ENCODE results near the gene XYLT1. TPM values are rescaled to one million over a fixed set of nuclear protein-coding genes. Genes with fewer than 3 reads are reported as not detected.

XYLT1 gene
- total RNA-seq, 3 donors from 2014 or later = 1.9 to 3.1 (median 2.3) TPM

DNA sequence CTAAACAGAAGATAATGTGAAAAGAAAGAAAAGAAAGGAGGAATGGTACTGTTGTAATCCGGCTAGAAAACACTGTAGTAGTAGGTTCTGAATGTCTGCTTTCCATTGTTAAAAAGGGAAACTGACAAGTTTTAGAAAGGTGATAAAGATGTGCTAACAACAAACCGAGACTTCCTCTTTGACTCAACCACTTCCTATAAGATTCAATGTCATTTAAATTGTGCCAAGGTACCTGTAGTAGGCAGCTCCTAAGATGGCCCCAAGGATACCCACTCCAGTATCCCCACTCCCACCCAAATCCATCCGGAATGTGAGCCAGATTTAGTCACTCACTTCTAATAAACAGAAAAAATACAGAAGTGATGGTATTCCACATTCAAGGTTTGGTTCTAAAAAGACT lies 31.2 kb downstream of the XYLT1 start:
- H3K36me3 Mint-ChIP-seq (ENCODE audit: insufficient read depth) = peaks cover 8% of the 10 kb centered on the region

DNA sequence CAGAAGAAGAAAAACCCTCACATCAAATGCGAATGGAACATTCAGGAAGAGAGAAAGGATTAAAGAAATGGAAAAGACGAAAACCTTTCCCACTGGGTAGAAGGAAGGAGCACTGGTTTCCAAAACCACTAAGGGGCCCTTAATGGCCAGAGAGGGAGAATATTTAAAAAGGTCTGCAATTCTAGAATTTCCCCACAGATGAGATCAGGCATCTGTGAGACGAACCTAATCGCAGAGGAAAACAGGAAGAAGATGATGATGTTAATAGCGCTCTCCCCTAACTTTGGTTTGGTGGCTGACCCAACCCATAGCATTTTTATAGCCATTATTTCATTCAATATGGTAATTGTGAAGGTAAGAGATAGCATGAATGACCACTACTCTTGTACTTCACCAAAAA lies 32.8 kb downstream of the XYLT1 start:
- Mint-ChIP-seq H3K36me3 (ENCODE audit: insufficient read depth) (peaks cover 8% of the 10 kb centered on the region), H3K27me3 (ENCODE audit: low read depth) (no peaks in the 10 kb centered on the region), H3K9me3 (no peaks in the 10 kb centered on the region), H3K4me1 (ENCODE audit: low read depth) (peaks cover 40% of the 10 kb centered on the region), H3K4me3 (no peak overlapping the region)
- DNase-seq = no peak
- no peak for ATAC-seq

More for the DNA sequence above, 31.2 kb downstream of the XYLT1 start:
- no peaks in the 10 kb centered on the region for H3K27me3 Mint-ChIP-seq (ENCODE audit: low read depth)
- H3K9me3 Mint-ChIP-seq = no peaks in the 10 kb centered on the region
- H3K4me1 Mint-ChIP-seq (ENCODE audit: low read depth) = peaks cover 38% of the 10 kb centered on the region
- no peak overlapping the region for H3K4me3 Mint-ChIP-seq
- ATAC-seq = peak; percentile 51 to 70
- no peak for DNase-seq

DNA sequence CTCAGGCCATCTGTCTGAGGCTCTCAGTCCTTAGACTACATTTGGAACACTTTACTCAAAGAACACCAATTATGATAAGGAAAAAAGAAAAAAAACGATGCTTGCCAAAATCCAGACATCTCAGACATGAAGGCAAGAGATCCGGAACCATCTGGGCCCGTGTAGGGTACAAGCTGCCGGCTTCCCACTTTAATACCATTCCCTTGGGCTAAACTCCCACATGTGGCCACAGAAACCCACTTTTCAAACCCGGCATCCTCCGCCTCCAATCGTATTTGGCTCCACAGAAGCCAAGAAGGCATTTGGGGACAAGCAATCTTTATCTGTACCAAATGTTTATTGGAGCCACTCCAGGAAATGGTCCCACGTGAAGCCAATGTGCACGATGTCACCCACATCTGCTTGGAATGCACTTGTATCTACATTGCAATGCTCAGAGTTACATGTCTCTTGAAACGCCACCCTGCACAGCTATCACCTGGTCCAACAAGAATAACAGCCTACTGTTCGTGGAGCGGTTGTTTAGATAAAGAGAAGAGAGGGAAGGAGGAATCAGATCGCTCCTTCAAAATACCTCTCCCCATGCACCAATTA lies 33.5 kb downstream of the XYLT1 start:
- Mint-ChIP-seq H3K9me3 (no peaks in the 10 kb centered on the region), H3K27me3 (ENCODE audit: low read depth) (no peaks in the 10 kb centered on the region), H3K36me3 (ENCODE audit: insufficient read depth) (peaks cover 8% of the 10 kb centered on the region), H3K4me3 (no peak overlapping the region), H3K4me1 (ENCODE audit: low read depth) (peaks cover 42% of the 10 kb centered on the region)
- DNase-seq (no peak), ATAC-seq (no peak)

DNA sequence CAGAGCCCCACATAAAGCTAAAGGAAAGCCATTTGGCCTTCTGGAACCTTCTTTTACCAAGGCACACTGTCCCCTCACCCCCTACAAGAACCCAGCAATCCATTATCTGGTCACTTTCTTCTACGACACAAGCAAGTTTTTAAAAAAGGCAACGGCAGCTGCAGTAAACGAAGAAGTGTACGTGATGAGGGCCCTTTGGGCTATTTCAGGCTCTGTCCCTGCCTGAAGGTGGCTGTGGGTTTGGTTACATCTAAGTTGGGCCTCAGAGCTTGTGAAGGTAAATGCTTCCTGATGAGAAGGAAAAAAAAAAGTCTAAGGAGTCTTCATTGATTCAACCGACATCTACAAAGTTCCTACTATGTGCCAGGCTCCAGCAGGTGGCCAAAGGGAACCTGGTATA lies 35.4 kb downstream of the XYLT1 start:
- ATAC-seq (no peak), DNase-seq (no peak)
- Mint-ChIP-seq H3K4me1 (ENCODE audit: low read depth) (peaks cover 37% of the 10 kb centered on the region), H3K4me3 (no peak overlapping the region), H3K36me3 (ENCODE audit: insufficient read depth) (peaks cover 9% of the 10 kb centered on the region), H3K9me3 (no peaks in the 10 kb centered on the region), H3K27me3 (ENCODE audit: low read depth) (no peaks in the 10 kb centered on the region)

DNA sequence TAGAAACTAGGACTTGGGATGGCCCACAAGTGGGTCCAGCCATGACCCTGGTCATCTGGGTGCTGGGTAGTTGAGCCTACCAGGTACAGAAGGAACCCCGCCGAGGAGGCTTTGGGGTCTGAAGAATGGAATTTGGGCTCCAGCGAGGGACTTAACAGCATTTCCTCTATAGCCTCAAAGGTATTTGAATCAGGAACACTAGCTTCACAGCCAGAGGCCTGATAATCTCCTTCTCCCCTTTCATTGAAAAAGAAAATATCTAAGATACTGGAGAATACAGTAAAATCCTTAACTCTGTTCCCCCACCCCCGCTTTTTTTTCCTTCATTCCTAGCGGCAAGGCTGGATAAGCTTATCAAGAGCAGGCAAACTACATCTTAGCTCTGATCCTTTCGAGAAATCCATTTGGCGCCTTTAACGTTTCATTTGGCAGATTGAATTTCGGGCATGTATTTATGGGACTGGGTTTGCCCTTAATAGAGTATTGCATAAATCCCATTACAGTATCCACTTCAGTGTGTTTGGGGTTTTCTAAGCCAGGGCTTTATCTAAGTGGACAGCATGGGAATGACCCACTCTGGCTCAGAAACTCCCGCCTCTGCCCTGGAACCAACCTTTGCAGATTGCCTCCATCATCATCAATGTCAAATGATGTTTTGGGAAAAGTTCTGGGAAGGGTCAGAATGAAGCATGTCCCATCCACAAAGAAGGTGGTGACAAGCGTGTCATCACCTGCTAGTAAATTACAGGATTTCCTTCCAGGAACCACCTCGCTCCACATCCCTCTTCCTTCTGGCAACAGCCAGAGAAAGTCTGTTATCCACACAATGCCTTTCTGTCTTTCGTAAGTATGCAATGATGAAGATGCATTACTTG lies 36.9 kb downstream of the XYLT1 start:
- peaks cover 22% of the 10 kb centered on the region for H3K4me1 Mint-ChIP-seq (ENCODE audit: low read depth)
- ATAC-seq (no peak), DNase-seq (no peak)
- peaks cover 12% of the 10 kb centered on the region for H3K36me3 Mint-ChIP-seq (ENCODE audit: insufficient read depth)
- no peak overlapping the region for H3K4me3 Mint-ChIP-seq
- H3K27me3 Mint-ChIP-seq (ENCODE audit: low read depth) = no peaks in the 10 kb centered on the region
- no peaks in the 10 kb centered on the region for H3K9me3 Mint-ChIP-seq

DNA sequence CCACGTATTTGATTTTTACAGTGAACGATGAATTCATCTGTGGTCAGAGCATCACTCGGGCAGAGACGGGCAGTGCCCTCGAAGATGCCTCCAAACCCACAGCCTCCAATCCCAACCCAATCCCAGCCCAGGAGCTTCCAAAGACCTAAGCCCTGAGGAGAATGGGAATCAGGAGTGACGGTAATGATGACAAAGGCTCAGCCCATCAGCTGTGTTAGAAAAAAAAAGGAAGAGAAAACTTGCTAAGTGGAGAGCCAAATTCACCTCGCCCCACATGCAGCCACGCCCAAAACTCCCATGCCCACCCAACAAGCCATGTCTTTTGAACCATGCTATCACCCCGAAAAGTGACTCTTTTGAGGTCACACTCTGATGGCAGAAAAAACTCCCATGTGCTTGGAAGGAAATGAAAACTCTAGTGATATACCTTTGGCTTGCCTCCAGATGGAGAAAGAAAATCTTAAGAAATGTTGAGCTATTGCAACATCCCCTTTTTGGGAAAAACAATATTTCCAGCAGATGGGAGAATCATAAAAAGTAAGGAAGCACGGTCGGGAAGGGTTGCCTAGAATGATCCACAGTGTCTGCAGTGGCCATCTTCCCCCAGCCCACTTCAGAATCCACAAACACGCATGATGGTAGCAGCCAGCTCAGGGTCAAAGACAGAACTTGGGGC lies 37.7 kb downstream of the XYLT1 start:
- DNase-seq (no peak), ATAC-seq (no peak)
- Mint-ChIP-seq H3K4me1 (ENCODE audit: low read depth) (peaks cover 14% of the 10 kb centered on the region), H3K4me3 (no peak overlapping the region), H3K27me3 (ENCODE audit: low read depth) (no peaks in the 10 kb centered on the region), H3K9me3 (no peaks in the 10 kb centered on the region), H3K36me3 (ENCODE audit: insufficient read depth) (peaks cover 12% of the 10 kb centered on the region)

DNA sequence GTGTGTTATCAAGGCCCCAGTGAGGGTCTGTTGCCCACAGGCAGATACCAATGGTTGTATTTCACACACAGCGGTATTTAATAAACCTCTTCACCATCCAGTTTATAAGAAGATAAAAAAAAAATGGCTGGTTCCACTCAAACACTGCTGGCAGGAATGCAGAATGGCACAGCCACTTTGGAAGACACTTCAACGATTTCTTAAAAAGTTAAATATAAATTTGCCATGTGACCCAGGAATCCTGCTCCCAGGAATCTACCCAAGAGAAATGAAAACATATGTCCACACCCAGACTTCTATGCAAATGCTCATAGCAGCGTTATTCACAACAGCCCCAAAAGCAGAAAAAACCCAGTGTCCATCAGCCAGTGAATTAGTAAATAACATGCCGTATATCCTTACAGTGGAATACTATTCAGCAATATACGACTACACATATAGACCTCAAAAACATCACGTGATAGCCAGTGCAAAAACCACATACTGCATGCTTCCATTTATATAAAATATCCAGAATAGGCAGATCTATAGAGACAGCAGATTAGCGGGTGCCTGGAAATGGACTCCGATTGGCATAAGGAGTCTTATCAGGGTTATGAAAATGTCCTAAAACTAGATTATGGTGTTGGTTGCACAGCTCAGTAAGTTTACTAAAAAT lies 38.7 kb downstream of the XYLT1 start:
- Mint-ChIP-seq H3K27me3 (ENCODE audit: low read depth) (no peaks in the 10 kb centered on the region), H3K4me1 (ENCODE audit: low read depth) (peaks cover 5% of the 10 kb centered on the region), H3K36me3 (ENCODE audit: insufficient read depth) (peaks cover 12% of the 10 kb centered on the region), H3K9me3 (no peaks in the 10 kb centered on the region), H3K4me3 (no peak overlapping the region)
- DNase-seq = no peak
- ATAC-seq = no peak

DNA sequence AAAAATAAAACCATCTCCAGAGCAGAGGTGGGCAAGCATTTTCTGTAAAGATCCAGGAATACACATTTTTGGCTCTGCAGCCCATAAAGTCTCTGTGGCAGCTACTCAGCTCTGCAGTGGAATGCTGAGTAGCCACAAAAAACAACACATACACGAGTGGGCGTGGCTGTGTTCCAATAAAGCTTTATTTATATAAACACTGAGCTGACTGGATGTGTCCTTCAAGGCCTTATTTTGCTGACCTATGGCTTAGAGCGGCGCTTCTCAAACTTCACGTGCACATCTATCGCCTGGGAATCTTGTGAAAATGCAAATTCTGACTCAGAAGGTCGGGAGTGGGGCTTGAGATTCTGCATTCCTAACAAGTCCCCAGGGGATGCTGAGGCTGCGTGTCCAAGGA lies 39.7 kb downstream of the XYLT1 start:
- peaks cover 5% of the 10 kb centered on the region for H3K4me1 Mint-ChIP-seq (ENCODE audit: low read depth)
- H3K4me3 Mint-ChIP-seq = no peak overlapping the region
- H3K9me3 Mint-ChIP-seq = no peaks in the 10 kb centered on the region
- H3K36me3 Mint-ChIP-seq (ENCODE audit: insufficient read depth) = peaks cover 12% of the 10 kb centered on the region
- no peak for ATAC-seq
- no peaks in the 10 kb centered on the region for H3K27me3 Mint-ChIP-seq (ENCODE audit: low read depth)
- DNase-seq = no peak

DNA sequence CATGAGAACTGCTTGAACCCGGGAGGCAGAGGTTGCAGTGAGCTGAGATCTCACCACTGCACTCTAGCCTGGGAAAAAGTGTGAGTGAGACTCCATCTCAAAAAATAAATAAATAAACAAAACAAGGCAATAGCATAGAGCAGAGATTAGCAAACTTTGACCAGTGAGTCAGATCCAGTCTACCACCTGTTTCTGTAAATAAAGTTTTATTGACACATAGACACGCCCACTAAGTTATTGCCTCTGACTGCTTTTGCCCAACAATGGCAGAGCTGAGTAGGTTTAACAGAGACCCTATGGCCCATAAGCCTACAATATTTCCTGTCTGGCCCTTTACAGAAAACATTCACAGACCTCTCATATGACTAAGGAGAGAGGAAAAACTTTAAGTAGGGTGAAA lies 44.3 kb downstream of the XYLT1 start:
- Mint-ChIP-seq H3K4me3 (no peak overlapping the region), H3K4me1 (ENCODE audit: low read depth) (peaks cover 9% of the 10 kb centered on the region), H3K36me3 (ENCODE audit: insufficient read depth) (peaks cover 6% of the 10 kb centered on the region), H3K27me3 (ENCODE audit: low read depth) (no peaks in the 10 kb centered on the region), H3K9me3 (no peaks in the 10 kb centered on the region)
- no peak for ATAC-seq
- no peak for DNase-seq

DNA sequence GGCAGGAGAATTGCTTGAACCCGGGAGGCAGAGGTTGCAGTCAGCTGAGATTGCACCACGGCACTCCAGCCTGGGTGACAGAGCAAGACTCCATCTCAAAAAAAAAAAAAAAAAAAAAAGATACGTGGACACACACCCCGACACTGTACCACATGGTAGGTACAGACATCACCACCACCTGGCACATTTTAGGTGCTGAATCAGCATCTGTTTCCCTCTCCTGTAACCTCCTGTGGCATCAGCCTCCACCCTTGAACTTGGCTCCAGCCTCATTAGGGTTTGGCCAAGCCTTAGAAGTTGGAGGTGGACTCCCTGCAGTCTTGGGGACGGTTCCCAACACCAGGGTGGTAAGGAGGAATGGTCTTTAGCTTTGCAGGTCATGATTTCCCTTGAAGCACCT lies 46.0 kb downstream of the XYLT1 start:
- DNase-seq (no peak), ATAC-seq (no peak)
- Mint-ChIP-seq H3K36me3 (ENCODE audit: insufficient read depth) (peaks cover 2% of the 10 kb centered on the region), H3K4me3 (no peak overlapping the region), H3K4me1 (ENCODE audit: low read depth) (peaks cover 11% of the 10 kb centered on the region), H3K27me3 (ENCODE audit: low read depth) (no peaks in the 10 kb centered on the region), H3K9me3 (no peaks in the 10 kb centered on the region)

DNA sequence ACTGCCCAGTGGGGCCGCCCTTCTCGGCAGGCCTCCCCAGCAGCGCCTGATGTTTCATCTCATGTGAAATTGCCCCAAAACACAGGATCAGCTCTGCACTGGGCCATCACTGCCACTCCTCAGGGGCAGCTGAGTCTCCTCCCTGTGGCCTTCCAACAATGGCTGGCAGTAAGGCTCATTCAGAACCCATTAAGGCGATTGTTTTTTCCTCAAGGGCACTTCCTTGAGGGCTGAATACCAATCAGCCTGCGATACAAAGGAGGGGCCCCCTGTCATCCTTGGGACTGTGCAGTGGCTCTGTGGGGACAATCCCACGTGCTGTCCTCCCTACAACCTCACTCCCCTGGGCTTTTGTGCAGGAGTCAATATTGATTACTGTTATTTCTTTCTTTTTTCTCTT lies 47.5 kb downstream of the XYLT1 start:
- no peaks in the 10 kb centered on the region for H3K9me3 Mint-ChIP-seq
- DNase-seq (no peak), ATAC-seq (no peak)
- H3K27me3 Mint-ChIP-seq (ENCODE audit: low read depth) = no peaks in the 10 kb centered on the region
- H3K4me3 Mint-ChIP-seq = no peak overlapping the region
- H3K36me3 Mint-ChIP-seq (ENCODE audit: insufficient read depth) = no peaks in the 10 kb centered on the region
- H3K4me1 Mint-ChIP-seq (ENCODE audit: low read depth) = peaks cover 11% of the 10 kb centered on the region

DNA sequence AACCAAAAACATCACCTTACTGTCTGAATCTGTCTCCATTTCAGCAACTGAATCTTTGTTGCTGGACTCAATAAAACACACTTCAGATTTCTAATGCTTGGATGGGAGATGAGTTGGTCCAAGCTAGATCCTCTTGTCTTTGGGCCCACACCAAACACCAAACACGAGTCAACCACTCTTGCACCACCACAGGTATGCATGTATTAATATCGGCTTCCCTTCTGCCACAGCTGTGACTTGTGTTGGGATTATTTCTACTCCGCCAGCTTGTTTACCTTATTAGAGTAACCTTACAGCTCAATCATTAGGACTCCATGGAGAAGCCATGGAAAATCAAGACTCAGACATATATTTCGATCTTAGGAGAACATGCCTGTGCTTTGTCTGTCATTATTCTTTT lies 49.9 kb downstream of the XYLT1 start:
- H3K9me3 Mint-ChIP-seq = peaks cover 4% of the 10 kb centered on the region
- no peak for ATAC-seq
- H3K4me3 Mint-ChIP-seq = no peak overlapping the region
- no peaks in the 10 kb centered on the region for H3K27me3 Mint-ChIP-seq (ENCODE audit: low read depth)
- peaks cover 32% of the 10 kb centered on the region for H3K4me1 Mint-ChIP-seq (ENCODE audit: low read depth)
- DNase-seq = no peak
- H3K36me3 Mint-ChIP-seq (ENCODE audit: insufficient read depth) = peaks cover 5% of the 10 kb centered on the region

DNA sequence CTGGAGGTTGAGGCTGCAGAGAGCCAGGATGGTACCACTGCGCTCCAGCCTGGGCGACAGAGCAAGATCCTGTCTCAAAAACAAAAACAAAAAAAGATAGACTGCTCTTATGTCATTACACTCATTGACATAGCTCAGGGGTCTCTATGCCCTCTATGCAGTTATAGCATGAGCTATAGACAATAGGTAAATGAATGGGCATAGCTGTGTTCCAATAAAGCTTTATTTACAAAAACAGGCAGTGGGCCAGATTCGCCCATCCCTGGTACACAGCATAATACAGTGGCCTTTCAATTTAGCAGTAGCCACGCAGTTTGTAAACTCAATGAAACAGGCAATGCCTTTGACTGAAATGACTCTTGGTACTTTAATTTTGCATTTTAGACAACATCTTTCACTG lies 51.5 kb downstream of the XYLT1 start:
- Mint-ChIP-seq H3K4me3 (no peak overlapping the region), H3K27me3 (ENCODE audit: low read depth) (no peaks in the 10 kb centered on the region), H3K36me3 (ENCODE audit: insufficient read depth) (peaks cover 5% of the 10 kb centered on the region), H3K4me1 (ENCODE audit: low read depth) (peaks cover 42% of the 10 kb centered on the region), H3K9me3 (peaks cover 4% of the 10 kb centered on the region)
- DNase-seq (no peak), ATAC-seq (no peak)

DNA sequence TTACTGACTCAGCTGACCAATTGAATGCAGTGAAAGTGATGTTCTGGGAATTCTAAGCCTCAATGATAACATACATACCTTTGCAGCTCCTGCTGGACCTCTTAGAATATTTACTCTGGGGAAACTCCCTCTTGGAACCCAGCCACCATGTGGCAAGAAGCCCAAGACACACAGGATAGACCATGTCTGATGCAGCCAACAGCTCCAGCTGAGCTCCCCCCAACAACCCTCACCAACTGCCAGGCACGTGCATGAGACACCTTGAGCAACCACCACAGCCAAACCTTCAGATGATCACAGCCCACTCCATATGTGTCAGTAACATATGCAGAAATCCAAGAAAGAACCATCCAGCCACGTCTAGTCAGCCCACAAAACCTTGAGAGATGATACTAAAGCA lies 53.0 kb downstream of the XYLT1 start:
- no peak for ATAC-seq
- H3K4me1 Mint-ChIP-seq (ENCODE audit: low read depth) = peaks cover 45% of the 10 kb centered on the region
- DNase-seq = no peak

More for the DNA sequence above, 53.0 kb downstream of the XYLT1 start:
- Mint-ChIP-seq H3K4me3 (peak overlapping the region; percentile 80), H3K27me3 (ENCODE audit: low read depth) (no peaks in the 10 kb centered on the region), H3K36me3 (ENCODE audit: insufficient read depth) (peaks cover 5% of the 10 kb centered on the region), H3K9me3 (peaks cover 4% of the 10 kb centered on the region)

Data from activated T-cell treated with anti-CD3 and anti-CD28 coated beads, Interleukin-2, amount 50 U/mL, for 4 hours (primary cell).